Right lobe of liver (tissue), 6 donors: ENCODE data around the gene FSTL3. TPM values are rescaled to one million over a fixed set of nuclear protein-coding genes. Genes with fewer than 3 reads are reported as not detected.
A peak's percentile ranks its signal among the peaks of the same experiment; 100 is the strongest.

Experiments
- ATAC-seq, 4 donors: fragments of 200-7000 bp; cut with Tn5 transposase; one replicate each; pipeline ENCODE4 v1.9.1; 2020; ENCODE audit warnings: mild to moderate bottlenecking in 4 of 4, moderate library complexity in 4 of 4
- DNase-seq, 3 donors: peaks; one replicate each; pipeline ENCODE4 v3.0.0-alpha.2; 2020
- H3K27ac ChIP-seq, 3 donors: fragments of 200-600 bp; one replicate each; pipeline ENCODE4 v1.8.0; 2022
- H3K27me3 ChIP-seq, 2 donors: fragments of 200-600 bp; one replicate each; pipeline ENCODE4 v1.8.0; 2022
- H3K36me3 ChIP-seq, 4 donors: fragments of 200-600 bp; sonication (generic) in 1 of 4; one replicate each; pipeline versions ENCODE4 v1.5.1 to v1.8.0; 2017 to 2022; ENCODE audit warnings: control low read depth in 1 of 4
- H3K4me1 ChIP-seq, 4 donors: fragments of 200-600 bp; sonication (generic) in 1 of 4; one replicate each; pipeline versions ENCODE4 v1.5.1 to v1.8.0; 2017 to 2022; ENCODE audit warnings: control low read depth in 1 of 4
- H3K4me3 ChIP-seq, 3 donors: fragments of 200-600 bp; one replicate each; pipeline ENCODE4 v1.8.0; 2022
- H3K9me3 ChIP-seq, 4 donors: fragments of 200-600 bp; sonication (generic) in 1 of 4; one replicate each; pipeline versions ENCODE4 v1.5.1 to v1.8.0; 2017 to 2022; ENCODE audit warnings: control low read depth in 1 of 4
- CTCF ChIP-seq, 4 donors: fragments of 200-600 bp in 3 of 4; fragments of 450-650 bp in 1 of 4; IDR thresholded peaks; one replicate each; pipeline versions ENCODE4 v1.5.1 to v1.8.0; 2016 to 2022; ENCODE audit warnings: antibody characterized with exemption in 4 of 4, mild to moderate bottlenecking in 2 of 4
- POLR2A ChIP-seq: fragments of 450-650 bp; IDR thresholded peaks from one replicate; pipeline ENCODE4 v1.6.1; 2017; ENCODE audit warnings: antibody characterized with exemption, mild to moderate bottlenecking
- WGBS: methylation state at CpG from one replicate; pipeline ENCODE4 v1.1.6; 2018; ENCODE audit warnings: low coverage, low lambda C conversion rate; ENCODE audit not compliant: insufficient coverage; ENCODE audit errors: missing lambda C conversion rate; 5-methylcytosine and 5-hydroxymethylcytosine counted together
- intact Hi-C, 2 donors: fragments of 100-400 bp; cut with DNase I; formaldehyde crosslinking; loops; one replicate each; pipeline versions ENCODE4 v1.11.2 to v1.14.1; 2022
- total RNA-seq, 6 experiments: library from RNA; depleted of rRNA in 2 of 6; stranded (reverse); fragments of >200 nt in 2 of 6; fragmentation: NEBNext Ultra II Directional in 3 of 6; extraction: Animal tissue kit (Norgen Biotek cat#: 25700) in 3 of 6; gene quantifications; one replicate each; pipeline versions ENCODE4 v1.1.0 to v1.2.4, GENCODE V29; 2016 to 2023
- donor health status: DM: no; HTN: yes; CAD: no.
- donor health status: DM: no; HTN: no; CAD: no.
- donor health status: DM: no; HTN: no; CAD: no.
- donor health status: DM: no; HTN: yes; CAD: no.
- donor health status: DM: no; HTN: yes; CAD: no.

FSTL3 gene
- total RNA-seq, 6 experiments from 2014 or later: 4.2 to 18.7 (median 10.4) TPM

GRCh38 chr19:687569-688166 lies 11.5 kb downstream of the FSTL3 start:
- Histone ChIP-seq H3K4me3 (no peak overlapping the region), H3K27ac (no peak overlapping the region), H3K27me3 (no peaks in the 10 kb centered on the region), H3K4me1 (no peaks in the 10 kb centered on the region), H3K36me3 (no peaks in the 10 kb centered on the region), H3K9me3 (no peaks in the 10 kb centered on the region)
- 91% methylated on average over 5 of the region's 11 CpGs for WGBS
- no peak for TF ChIP-seq POLR2A
- TF ChIP-seq CTCF (IDR thresholded peaks at IDR 0.05): no peak
- no peak for ATAC-seq
- intact Hi-C loops: no loop called here
- no peak for DNase-seq

GRCh38 chr19:688214-688613 lies 12.0 kb downstream of the FSTL3 start:
- Histone ChIP-seq H3K27me3 (no peaks in the 10 kb centered on the region), H3K4me1 (no peaks in the 10 kb centered on the region), H3K9me3 (no peaks in the 10 kb centered on the region), H3K36me3 (no peaks in the 10 kb centered on the region), H3K4me3 (no peak overlapping the region), H3K27ac (no peak overlapping the region)
- TF ChIP-seq POLR2A (no peak), CTCF (IDR thresholded peaks at IDR 0.05) (no peak)
- no peak for ATAC-seq
- 53% methylated on average over 13 of the region's 15 CpGs for WGBS
- no peak for DNase-seq
- intact Hi-C loops: no loop called here

GRCh38 chr19:688992-689391 lies 12.8 kb downstream of the FSTL3 start:
- no peak overlapping the region for H3K27ac ChIP-seq
- intact Hi-C loops: no loop called here
- TF ChIP-seq CTCF (IDR thresholded peaks at IDR 0.05) (no peak), POLR2A (no peak)
- H3K27me3 ChIP-seq: no peaks in the 10 kb centered on the region
- H3K36me3 ChIP-seq: no peaks in the 10 kb centered on the region
- 89% methylated on average over 16 of the region's 17 CpGs for WGBS
- no peak overlapping the region for H3K4me3 ChIP-seq
- H3K4me1 ChIP-seq: no peaks in the 10 kb centered on the region
- ATAC-seq (peak in 1 of 4 donors; percentile 9), DNase-seq (no peak)
- H3K9me3 ChIP-seq: no peaks in the 10 kb centered on the region

GRCh38 chr19:690203-690602 lies 14.0 kb downstream of the FSTL3 start:
- intact Hi-C loops: no loop called here
- H3K4me3 ChIP-seq: no peak overlapping the region
- ATAC-seq: peak in 3 of 4 donors; percentile 44 to 69 (median 46)
- no peaks in the 10 kb centered on the region for H3K9me3 ChIP-seq
- H3K36me3 ChIP-seq: no peaks in the 10 kb centered on the region
- no peaks in the 10 kb centered on the region for H3K4me1 ChIP-seq
- no peak for DNase-seq
- TF ChIP-seq POLR2A (no peak), CTCF (IDR thresholded peaks at IDR 0.05) (no peak)
- H3K27ac ChIP-seq: no peak overlapping the region
- 69% methylated on average over 10 of the region's 18 CpGs for WGBS
- H3K27me3 ChIP-seq: no peaks in the 10 kb centered on the region
